CD14-positive monocyte (primary cell): ENCODE results near the gene SPNS3. TPM values are rescaled to one million over a fixed set of nuclear protein-coding genes. Genes with fewer than 3 reads are reported as not detected.

ENCODE experiments used
- DNase-seq, 3 donors: peaks; one replicate each; pipeline ENCODE4 v3.0.0-alpha.2; 2011 to 2022
- H2AFZ ChIP-seq: 2 replicates; pipeline ENCODE4 v1.6.0; 2012; ENCODE audit warnings: mild to moderate bottlenecking, low read depth, low read length, inconsistent platforms; ENCODE audit not compliant: insufficient read depth, poor library complexity, severe bottlenecking
- H3K27ac ChIP-seq, 2 donors: 1 replicate in 1 of 2; 2 replicates in 1 of 2; pipeline ENCODE4 v1.5.1; 2012 to 2013; ENCODE audit warnings: low read length in 2 of 2, control low read depth in 1 of 2, inconsistent platforms in 1 of 2, low read depth in 1 of 2, mild to moderate bottlenecking in 1 of 2
- H3K27me3 ChIP-seq, 2 donors: one replicate each; pipeline versions ENCODE4 v1.6.0 to v1.6.1; 2011 to 2013; ENCODE audit warnings: low read length in 2 of 2; ENCODE audit not compliant: control insufficient read depth in 2 of 2, insufficient read depth in 2 of 2
- H3K36me3 ChIP-seq, 2 donors: replicated peaks in 1 of 2; 1 replicate in 1 of 2; 2 replicates in 1 of 2; pipeline versions ENCODE4 v1.5.1 to v1.6.1; 2012 to 2013; ENCODE audit warnings: low read length in 2 of 2, control low read depth in 1 of 2, inconsistent platforms in 1 of 2, mild to moderate bottlenecking in 1 of 2; ENCODE audit not compliant: insufficient read depth in 2 of 2, control insufficient read depth in 1 of 2
- H3K4me1 ChIP-seq, 2 donors: 1 replicate in 1 of 2; 2 replicates in 1 of 2; pipeline versions ENCODE4 v1.5.1 to v1.6.1; 2012 to 2013; ENCODE audit warnings: low read length in 2 of 2, control low read depth in 1 of 2, inconsistent platforms in 1 of 2, mild to moderate bottlenecking in 1 of 2, moderate library complexity in 1 of 2; ENCODE audit not compliant: insufficient read depth in 2 of 2, control insufficient read depth in 1 of 2
- H3K4me2 ChIP-seq: replicated peaks from 2 replicates; pipeline ENCODE3; 2012; ENCODE audit warnings: low read length, moderate library complexity, mild to moderate bottlenecking; ENCODE audit not compliant: poor library complexity, severe bottlenecking; ENCODE audit errors: extremely low read depth
- H3K4me3 ChIP-seq, 3 experiments: fragments of 200-600 bp in 1 of 3; sonication (generic) in 1 of 3; replicated peaks in 1 of 3; 1 replicate in 2 of 3; 2 replicates in 1 of 3; pipeline ENCODE4 v1.5.1; 2011 to 2013; ENCODE audit warnings: low read length in 3 of 3, mild to moderate bottlenecking in 3 of 3, control low read depth in 2 of 3, low read depth in 2 of 3, inconsistent platforms in 1 of 3, moderate library complexity in 1 of 3
- H3K79me2 ChIP-seq: 2 replicates; pipeline ENCODE4 v1.6.0; 2012; ENCODE audit warnings: mild to moderate bottlenecking, control low read depth, inconsistent platforms, low read length, moderate library complexity; ENCODE audit not compliant: insufficient read depth
- H3K9ac ChIP-seq: 2 replicates; pipeline ENCODE4 v1.6.0; 2017; ENCODE audit warnings: low read length, mild to moderate bottlenecking; ENCODE audit not compliant: insufficient read depth, poor library complexity, severe bottlenecking
- H3K9me3 ChIP-seq, 2 donors: replicated peaks in 1 of 2; 1 replicate in 1 of 2; 2 replicates in 1 of 2; pipeline versions ENCODE4 v1.5.1 to v1.6.1; 2012 to 2013; ENCODE audit warnings: low read length in 2 of 2, control low read depth in 1 of 2; ENCODE audit not compliant: control insufficient read depth in 1 of 2, insufficient read depth in 1 of 2
- H4K20me1 ChIP-seq: 2 replicates; pipeline ENCODE4 v1.6.0; 2012; ENCODE audit warnings: mild to moderate bottlenecking, low read length, control low read depth, moderate library complexity; ENCODE audit not compliant: insufficient read depth
- H3K27ac Mint-ChIP-seq, 7 donors: one replicate each; pipeline ENCODE4 v1.8.0; 2020; ENCODE audit warnings: mild to moderate bottlenecking in 7 of 7, mixed read lengths in 7 of 7, moderate library complexity in 6 of 7, inconsistent platforms in 2 of 7
- H3K27me3 Mint-ChIP-seq, 3 donors: one replicate each; pipeline ENCODE4 v1.8.0; 2021 to 2022; ENCODE audit warnings: low read depth in 3 of 3, mild to moderate bottlenecking in 3 of 3, mixed read lengths in 3 of 3, moderate library complexity in 3 of 3, inconsistent platforms in 1 of 3
- H3K36me3 Mint-ChIP-seq, 2 donors: one replicate each; pipeline ENCODE4 v1.8.0; 2020; ENCODE audit warnings: mixed read lengths in 2 of 2, inconsistent platforms in 1 of 2, mild to moderate bottlenecking in 1 of 2
- H3K4me1 Mint-ChIP-seq: one replicate; pipeline ENCODE4 v1.8.0; 2020; ENCODE audit warnings: mild to moderate bottlenecking, mixed read lengths
- H3K4me3 Mint-ChIP-seq, 2 donors: one replicate each; pipeline ENCODE4 v1.8.0; 2020; ENCODE audit warnings: mild to moderate bottlenecking in 2 of 2, mixed read lengths in 2 of 2, moderate library complexity in 1 of 2
- H3K9me3 Mint-ChIP-seq, 7 donors: one replicate each; pipeline ENCODE4 v1.8.0; 2020 to 2022; ENCODE audit warnings: mixed read lengths in 7 of 7, mild to moderate bottlenecking in 6 of 7, moderate library complexity in 6 of 7, inconsistent platforms in 2 of 7
- WGBS: methylation state at CpG from one replicate; pipeline ENCODE4 v1.1.5; 2013; ENCODE audit warnings: missing lambda C conversion rate; ENCODE audit not compliant: insufficient coverage; 5-methylcytosine and 5-hydroxymethylcytosine counted together
- intact Hi-C, 2 donors: fragments of 100-400 bp; cut with micrococcal nuclease; formaldehyde crosslinking; loops; one replicate each; pipeline versions ENCODE4 v1.15.0 to v1.15.1; 2023
- polyA plus RNA-seq, 3 donors: library from polyadenylated mRNA; depleted of rRNA in 1 of 3; unstranded in 2 of 3; stranded (reverse) in 1 of 3; fragments of 300-500 nt in 2 of 3; fragments of >200 nt in 1 of 3; fragmentation: Illumina TruSeq in 2 of 3; gene quantifications; 1 replicate in 2 of 3; 2 replicates in 1 of 3; pipeline ENCODE4 v1.2.3, GENCODE V29; 2012 to 2021
- TF ChIP-seq, protein P1 (sequence below): fragments of 200-600 bp; IDR thresholded peaks from one replicate; pipeline ENCODE4 v1.8.0; 2022; ENCODE audit warnings: antibody characterized with exemption, mild to moderate bottlenecking

SPNS3 gene
- polyA plus RNA-seq, 3 donors: 2.3 to 5.7 (median 4.5) TPM

- 94% methylated on average over 9 of the region's 16 CpGs for WGBS
- Histone ChIP-seq H2AFZ (no peak overlapping the region), H4K20me1 (no peaks in the 10 kb centered on the region), H3K27me3 (no peaks in the 10 kb centered on the region), H3K4me2 (no peak overlapping the region), H3K4me3 (no peak overlapping the region), H3K9ac (no peak overlapping the region), H3K36me3 (no peaks in the 10 kb centered on the region), H3K9me3 (no peaks in the 10 kb centered on the region), H3K27ac (no peak overlapping the region), H3K79me2 (no peaks in the 10 kb centered on the region), H3K4me1 (peaks cover 28 to 34% of the 10 kb centered on the region in 2 donors)
- Mint-ChIP-seq H3K9me3 (peaks cover 0 to 1% (median 0%) of the 10 kb centered on the region in 7 donors), H3K27ac (peak overlapping the region in 1 of 7 donors; percentile 42), H3K27me3 (peaks cover 0 to 4% (median 0%) of the 10 kb centered on the region in 3 donors), H3K4me1 (peaks cover 44% of the 10 kb centered on the region), H3K36me3 (peaks cover 2 to 13% of the 10 kb centered on the region in 2 donors), H3K4me3 (no peak overlapping the region)
- TF ChIP-seq, protein P1, sequence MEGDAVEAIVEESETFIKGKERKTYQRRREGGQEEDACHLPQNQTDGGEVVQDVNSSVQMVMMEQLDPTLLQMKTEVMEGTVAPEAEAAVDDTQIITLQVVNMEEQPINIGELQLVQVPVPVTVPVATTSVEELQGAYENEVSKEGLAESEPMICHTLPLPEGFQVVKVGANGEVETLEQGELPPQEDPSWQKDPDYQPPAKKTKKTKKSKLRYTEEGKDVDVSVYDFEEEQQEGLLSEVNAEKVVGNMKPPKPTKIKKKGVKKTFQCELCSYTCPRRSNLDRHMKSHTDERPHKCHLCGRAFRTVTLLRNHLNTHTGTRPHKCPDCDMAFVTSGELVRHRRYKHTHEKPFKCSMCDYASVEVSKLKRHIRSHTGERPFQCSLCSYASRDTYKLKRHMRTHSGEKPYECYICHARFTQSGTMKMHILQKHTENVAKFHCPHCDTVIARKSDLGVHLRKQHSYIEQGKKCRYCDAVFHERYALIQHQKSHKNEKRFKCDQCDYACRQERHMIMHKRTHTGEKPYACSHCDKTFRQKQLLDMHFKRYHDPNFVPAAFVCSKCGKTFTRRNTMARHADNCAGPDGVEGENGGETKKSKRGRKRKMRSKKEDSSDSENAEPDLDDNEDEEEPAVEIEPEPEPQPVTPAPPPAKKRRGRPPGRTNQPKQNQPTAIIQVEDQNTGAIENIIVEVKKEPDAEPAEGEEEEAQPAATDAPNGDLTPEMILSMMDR: no peak
- intact Hi-C loops: no loop called here
- DNase-seq: no peak
These were observed 48.7 kb downstream of the SPNS3 start for GRCh38 chr17:4482338-4483011.

- no peak overlapping the region for H2AFZ ChIP-seq
- no peak for DNase-seq
- Mint-ChIP-seq H3K9me3 (peaks cover 0 to 1% (median 0%) of the 10 kb centered on the region in 7 donors), H3K27me3 (peaks cover 0 to 4% (median 0%) of the 10 kb centered on the region in 3 donors), H3K4me1 (peaks cover 51% of the 10 kb centered on the region), H3K4me3 (no peak overlapping the region), H3K27ac (peak overlapping the region in 2 of 7 donors; percentile 17 to 42), H3K36me3 (peaks cover 2 to 13% of the 10 kb centered on the region in 2 donors)
- H3K9me3 ChIP-seq: no peaks in the 10 kb centered on the region
- WGBS: 71% methylated on average over 9 of the region's 13 CpGs
- H3K79me2 ChIP-seq: no peaks in the 10 kb centered on the region
- H3K4me2 ChIP-seq: no peak overlapping the region
- TF ChIP-seq, protein P1: no peak
- no peaks in the 10 kb centered on the region for H3K36me3 ChIP-seq
- intact Hi-C loops: no loop called here
- H3K4me1 ChIP-seq: peaks cover 33 to 42% of the 10 kb centered on the region in 2 donors
- H3K9ac ChIP-seq: no peak overlapping the region
- H4K20me1 ChIP-seq: no peaks in the 10 kb centered on the region
- no peak overlapping the region for H3K4me3 ChIP-seq
- no peak overlapping the region for H3K27ac ChIP-seq
- H3K27me3 ChIP-seq: no peaks in the 10 kb centered on the region
These were observed 49.5 kb downstream of the SPNS3 start for GRCh38 chr17:4483012-4483840.
